ENCODE measurements around the gene RFX4.
"Not testable (repeated sequence)": the region's sequence is repeated elsewhere in the genome, so short reads cannot be mapped to it uniquely, and the experiment has no call there.

RFX4 gene

GRCh38 chr12:106696071-106696470 is 113.3 kb downstream of the RFX4 start:
- DNase-seq: no peak

- DNase-seq: no peak
Observed at GRCh38 chr12:106696681-106697417, 114.0 kb downstream of the RFX4 start.

- no peak for DNase-seq
Observed at GRCh38 chr12:106704081-106704480, 121.3 kb downstream of the RFX4 start.

- no peak for DNase-seq
Observed at GRCh38 chr12:106705971-106706370, 123.2 kb downstream of the RFX4 start.

- DNase-seq: no peak
Observed at GRCh38 chr12:106709068-106709511, 126.3 kb downstream of the RFX4 start.

- DNase-seq: no peak
Observed at GRCh38 chr12:106710143-106710893, 127.5 kb downstream of the RFX4 start.

- DNase-seq: no peak
Observed at GRCh38 chr12:106711316-106711715, 128.5 kb downstream of the RFX4 start.

- DNase-seq: no peak
Observed at GRCh38 chr12:106712768-106713167, 130.0 kb downstream of the RFX4 start.

- DNase-seq: no peak
Observed at GRCh38 chr12:106714926-106715325, 132.1 kb downstream of the RFX4 start.

- DNase-seq: no peak
Observed at GRCh38 chr12:106715582-106715981, 132.8 kb downstream of the RFX4 start.

GRCh38 chr12:106717673-106718072 is 134.9 kb downstream of the RFX4 start:
- no peak for DNase-seq

- DNase-seq: no peak
Observed at GRCh38 chr12:106719879-106720278, 137.1 kb downstream of the RFX4 start.

GRCh38 chr12:106720696-106721095 is 137.9 kb downstream of the RFX4 start:
- DNase-seq: no peak

GRCh38 chr12:106721915-106722314 is 139.1 kb downstream of the RFX4 start:
- DNase-seq: no peak

- no peak for DNase-seq
Observed at GRCh38 chr12:106722837-106723236, 140.0 kb downstream of the RFX4 start.

- no peak for DNase-seq
Observed at GRCh38 chr12:106723416-106723815, 140.6 kb downstream of the RFX4 start.

GRCh38 chr12:106724116-106724515 is 141.3 kb downstream of the RFX4 start:
- no peak for DNase-seq

GRCh38 chr12:106724934-106725333 is 142.1 kb downstream of the RFX4 start:
- DNase-seq: no peak

- not testable (repeated sequence) for DNase-seq
Observed at GRCh38 chr12:106726603-106727202, 143.9 kb downstream of the RFX4 start.

GRCh38 chr12:106729611-106730010 is 146.8 kb downstream of the RFX4 start:
- DNase-seq: no peak

- no peak for DNase-seq
Observed at GRCh38 chr12:106732890-106733289, 150.1 kb downstream of the RFX4 start.

GRCh38 chr12:106733660-106734059 is 150.9 kb downstream of the RFX4 start:
- DNase-seq: no peak

GRCh38 chr12:106736051-106736957 is 153.5 kb downstream of the RFX4 start:
- peak; percentile 53 for DNase-seq
